Activated CD8-positive, alpha-beta memory T cell treated with anti-CD3 and anti-CD28 coated beads, Interleukin-2, amount 50 U/mL, for 1 hour (primary cell): ENCODE measurements around the gene CROCC2.

Experiments used
- DNase-seq: peaks from one replicate; pipeline ENCODE4 v3.0.0-alpha.2; 2020; ENCODE audit errors: extremely low read depth

Gene CROCC2

GRCh38 chr2:240891492-240892340 lies 14.4 kb upstream of the CROCC2 start:
- DNase-seq, result no peak

GRCh38 chr2:240892356-240892755 lies 13.8 kb upstream of the CROCC2 start:
- DNase-seq, result no peak

- no peak for DNase-seq
Observed at GRCh38 chr2:240892925-240893324, 13.2 kb upstream of the CROCC2 start.

GRCh38 chr2:240893363-240893844 lies 12.7 kb upstream of the CROCC2 start:
- no peak for DNase-seq

- no peak for DNase-seq
Observed at GRCh38 chr2:240894006-240894405, 12.1 kb upstream of the CROCC2 start.

- DNase-seq, result no peak
Observed at GRCh38 chr2:240894836-240895558, 11.1 kb upstream of the CROCC2 start.

GRCh38 chr2:240895656-240896388 lies 10.3 kb upstream of the CROCC2 start, which contains the start of gene MAB21L4:
MAB21L4 (minus strand) TSS chr2:240896156; CDS start chr2:240895997, 159 bp downstream.
- DNase-seq, result no peak

- no peak for DNase-seq
Observed at GRCh38 chr2:240896394-240896793, 9.7 kb upstream of the CROCC2 start.

- DNase-seq, result no peak
Observed at GRCh38 chr2:240896871-240897692, 9.1 kb upstream of the CROCC2 start.

GRCh38 chr2:240898108-240898730 lies 7.9 kb upstream of the CROCC2 start:
- DNase-seq, result no peak

GRCh38 chr2:240898731-240899467 lies 7.2 kb upstream of the CROCC2 start:
- no peak for DNase-seq

- no peak for DNase-seq
Observed at GRCh38 chr2:240899468-240899865, 6.7 kb upstream of the CROCC2 start.

- DNase-seq, result no peak
Observed at GRCh38 chr2:240900141-240900860, 5.8 kb upstream of the CROCC2 start.

- DNase-seq, result no peak
Observed at GRCh38 chr2:240901986-240902614, 4.0 kb upstream of the CROCC2 start.

- DNase-seq, result no peak
Observed at GRCh38 chr2:240902615-240903041, 3.5 kb upstream of the CROCC2 start.

GRCh38 chr2:240903191-240904060 lies 2.7 kb upstream of the CROCC2 start:
- DNase-seq, result no peak

- no peak for DNase-seq
Observed at GRCh38 chr2:240904216-240905175, 1.6 kb upstream of the CROCC2 start.
